ENCODE data around the gene FGD6. TPM values are rescaled to one million over a fixed set of nuclear protein-coding genes. Genes with fewer than 3 reads are reported as not detected.

The FGD6 gene
- total RNA-seq, 6 experiments from 2014 or later = 3.5 to 7.8 (median 5.1) TPM

DNA sequence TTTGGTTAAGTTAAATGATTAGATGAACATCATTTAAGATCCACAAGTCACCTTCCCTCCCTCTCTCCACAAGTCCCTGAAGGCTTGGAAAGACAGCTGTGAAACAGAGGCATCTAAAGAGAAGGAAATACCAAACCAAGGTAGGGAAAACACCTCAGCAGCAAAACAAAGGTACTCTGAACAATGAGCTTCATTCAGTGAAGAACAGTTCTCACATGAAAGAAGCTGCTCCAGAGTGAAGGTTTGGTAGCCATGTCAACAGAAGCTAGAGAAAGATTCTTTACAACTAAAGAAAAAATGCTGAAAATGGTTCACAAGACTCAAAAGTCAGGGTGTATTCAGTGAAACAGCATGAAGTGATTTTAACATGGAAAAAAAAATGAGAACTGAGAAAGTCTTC, 69.4 kb downstream of the FGD6 start:
- ATAC-seq = no peak
- no peaks in the 10 kb centered on the region for H3K27me3 ChIP-seq

DNA sequence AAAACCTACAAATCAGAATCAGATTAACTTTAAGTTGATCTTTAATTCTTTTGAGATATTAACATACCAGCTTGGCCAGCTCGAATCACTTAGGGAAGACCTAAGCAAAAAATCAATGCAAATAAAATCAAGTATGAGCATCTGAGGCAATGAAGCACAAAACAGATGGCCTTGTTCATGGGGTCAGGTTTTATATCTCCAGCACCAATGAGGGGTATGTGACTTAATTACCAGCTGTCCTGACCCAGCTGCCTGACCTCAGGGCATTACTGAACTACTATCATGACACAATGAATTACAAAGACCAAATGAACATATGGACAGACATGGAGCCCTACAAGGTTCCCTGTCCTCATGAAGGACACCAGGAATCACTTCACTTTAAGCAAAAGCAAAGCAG, 70.5 kb downstream of the FGD6 start:
- Histone ChIP-seq H3K9me3 (no peaks in the 10 kb centered on the region), H3K4me3 (no peak overlapping the region), H3K4me1 (no peaks in the 10 kb centered on the region), H3K27me3 (no peaks in the 10 kb centered on the region), H3K27ac (no peak overlapping the region), H3K36me3 (no peaks in the 10 kb centered on the region)
- no peak for ATAC-seq
- no peak for DNase-seq
- TF ChIP-seq, protein P1, sequence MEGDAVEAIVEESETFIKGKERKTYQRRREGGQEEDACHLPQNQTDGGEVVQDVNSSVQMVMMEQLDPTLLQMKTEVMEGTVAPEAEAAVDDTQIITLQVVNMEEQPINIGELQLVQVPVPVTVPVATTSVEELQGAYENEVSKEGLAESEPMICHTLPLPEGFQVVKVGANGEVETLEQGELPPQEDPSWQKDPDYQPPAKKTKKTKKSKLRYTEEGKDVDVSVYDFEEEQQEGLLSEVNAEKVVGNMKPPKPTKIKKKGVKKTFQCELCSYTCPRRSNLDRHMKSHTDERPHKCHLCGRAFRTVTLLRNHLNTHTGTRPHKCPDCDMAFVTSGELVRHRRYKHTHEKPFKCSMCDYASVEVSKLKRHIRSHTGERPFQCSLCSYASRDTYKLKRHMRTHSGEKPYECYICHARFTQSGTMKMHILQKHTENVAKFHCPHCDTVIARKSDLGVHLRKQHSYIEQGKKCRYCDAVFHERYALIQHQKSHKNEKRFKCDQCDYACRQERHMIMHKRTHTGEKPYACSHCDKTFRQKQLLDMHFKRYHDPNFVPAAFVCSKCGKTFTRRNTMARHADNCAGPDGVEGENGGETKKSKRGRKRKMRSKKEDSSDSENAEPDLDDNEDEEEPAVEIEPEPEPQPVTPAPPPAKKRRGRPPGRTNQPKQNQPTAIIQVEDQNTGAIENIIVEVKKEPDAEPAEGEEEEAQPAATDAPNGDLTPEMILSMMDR (IDR thresholded peaks at IDR 0.05) = no peak
- WGBS (ENCODE audit: insufficient coverage, low coverage, low lambda C conversion rate, missing lambda C conversion rate) = 62% methylated on average over 1 of the region's 1 CpG
- intact Hi-C loops (cut with DNase I) = no loop called here

More for the DNA sequence above, 69.4 kb downstream of the FGD6 start:
- TF ChIP-seq POLR2A (IDR thresholded peaks at IDR 0.05) = no peak
- TF ChIP-seq, protein P1 (IDR thresholded peaks at IDR 0.05) = no peak
- Histone ChIP-seq H3K27ac (no peak overlapping the region), H3K36me3 (no peaks in the 10 kb centered on the region), H3K4me3 (no peak overlapping the region), H3K9me3 (no peaks in the 10 kb centered on the region), H3K4me1 (no peaks in the 10 kb centered on the region)
- no peak for DNase-seq
- intact Hi-C loops (cut with DNase I) = no loop called here

DNA sequence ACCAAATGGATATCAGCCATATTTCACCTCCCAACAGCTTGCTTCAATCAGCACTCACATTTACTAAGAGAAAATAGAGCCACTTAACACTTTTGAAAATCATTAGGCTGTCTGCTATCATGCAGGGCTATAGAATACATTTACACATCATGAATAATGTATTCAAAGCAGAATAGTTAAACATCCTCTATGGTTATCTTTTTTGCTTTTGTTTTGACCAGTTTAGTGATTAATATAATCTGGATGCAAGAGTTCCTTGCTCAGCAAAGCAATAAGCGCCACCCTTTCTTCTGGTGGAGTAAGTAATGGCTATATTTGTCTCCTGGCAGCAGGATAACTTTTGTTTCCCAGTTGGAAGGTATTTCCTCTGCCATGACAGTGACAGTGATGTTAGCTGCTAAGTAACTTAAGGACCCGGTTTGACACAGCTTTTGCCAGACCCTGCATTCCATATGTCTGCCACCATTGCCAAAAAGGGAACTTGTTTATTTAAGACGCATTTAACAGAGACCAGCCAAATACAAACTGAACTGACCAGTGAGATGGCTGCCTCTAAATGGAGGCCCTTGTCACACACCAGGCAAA, 73.6 kb downstream of the FGD6 start:
- Histone ChIP-seq H3K27ac (no peak overlapping the region), H3K4me1 (no peaks in the 10 kb centered on the region), H3K27me3 (no peaks in the 10 kb centered on the region), H3K36me3 (no peaks in the 10 kb centered on the region), H3K9me3 (no peaks in the 10 kb centered on the region), H3K4me3 (no peak overlapping the region)
- WGBS (ENCODE audit: insufficient coverage, low coverage, low lambda C conversion rate, missing lambda C conversion rate) = 55% methylated on average over 3 of the region's 3 CpGs
- intact Hi-C loops (cut with DNase I) = no loop called here
- ATAC-seq = peak; percentile 23 to 46 (median 27)
- TF ChIP-seq, protein P1 (IDR thresholded peaks at IDR 0.05) = no peak
- TF ChIP-seq POLR2A (IDR thresholded peaks at IDR 0.05) = no peak
- no peak for DNase-seq

DNA sequence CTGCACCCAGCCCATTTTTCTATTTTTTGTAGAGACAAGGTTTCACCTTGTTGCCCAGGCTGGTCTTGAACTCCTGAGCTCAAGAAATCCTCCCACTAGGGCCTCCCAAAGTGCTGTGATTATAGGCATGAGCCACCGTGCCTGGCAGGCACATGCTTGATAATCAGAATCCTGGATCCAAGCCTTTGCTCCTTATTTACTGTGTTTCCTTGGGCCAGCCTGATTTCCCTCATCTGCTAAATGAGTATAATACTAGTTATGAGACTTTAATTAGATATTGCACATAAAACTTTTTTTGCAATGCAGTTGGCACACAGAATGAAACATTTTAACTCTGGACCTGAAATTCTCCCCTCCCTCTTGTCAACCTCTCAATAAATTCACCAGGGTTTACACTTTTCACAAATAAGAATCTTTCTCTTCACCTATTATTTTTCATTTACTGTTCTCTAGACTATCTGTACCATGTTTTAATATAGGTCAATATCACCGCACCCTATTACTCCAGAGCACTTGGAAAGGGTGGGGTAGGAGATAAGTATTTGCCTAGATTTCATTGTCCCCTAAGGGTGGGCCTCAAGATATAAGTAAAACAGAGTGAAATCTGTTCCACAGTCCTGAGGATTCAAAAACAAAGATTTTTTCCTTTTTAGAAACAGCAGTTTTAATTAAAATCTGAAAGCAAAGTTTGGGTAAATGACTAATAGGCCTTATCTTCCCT, 74.7 kb downstream of the FGD6 start:
- no peak for ATAC-seq
- no peaks in the 10 kb centered on the region for H3K36me3 ChIP-seq
- intact Hi-C loops (cut with DNase I) = no loop called here
- H3K9me3 ChIP-seq = no peaks in the 10 kb centered on the region
- TF ChIP-seq POLR2A (IDR thresholded peaks at IDR 0.05) = no peak
- TF ChIP-seq, protein P1 (IDR thresholded peaks at IDR 0.05) = no peak
- no peak overlapping the region for H3K4me3 ChIP-seq
- no peak for DNase-seq
- H3K4me1 ChIP-seq = no peaks in the 10 kb centered on the region
- 69% methylated on average over 1 of the region's 2 CpGs for WGBS (ENCODE audit: insufficient coverage, low coverage, low lambda C conversion rate, missing lambda C conversion rate)
- H3K27me3 ChIP-seq = no peaks in the 10 kb centered on the region
- H3K27ac ChIP-seq = no peak overlapping the region

Data from right lobe of liver (tissue), 6 donors.